ENCODE data around the gene NR6A1. TPM values are rescaled to one million over a fixed set of nuclear protein-coding genes. Genes with fewer than 3 reads are reported as not detected.

The NR6A1 gene
- total RNA-seq, 1 experiment from 2014 or later = 99.3 TPM

DNA sequence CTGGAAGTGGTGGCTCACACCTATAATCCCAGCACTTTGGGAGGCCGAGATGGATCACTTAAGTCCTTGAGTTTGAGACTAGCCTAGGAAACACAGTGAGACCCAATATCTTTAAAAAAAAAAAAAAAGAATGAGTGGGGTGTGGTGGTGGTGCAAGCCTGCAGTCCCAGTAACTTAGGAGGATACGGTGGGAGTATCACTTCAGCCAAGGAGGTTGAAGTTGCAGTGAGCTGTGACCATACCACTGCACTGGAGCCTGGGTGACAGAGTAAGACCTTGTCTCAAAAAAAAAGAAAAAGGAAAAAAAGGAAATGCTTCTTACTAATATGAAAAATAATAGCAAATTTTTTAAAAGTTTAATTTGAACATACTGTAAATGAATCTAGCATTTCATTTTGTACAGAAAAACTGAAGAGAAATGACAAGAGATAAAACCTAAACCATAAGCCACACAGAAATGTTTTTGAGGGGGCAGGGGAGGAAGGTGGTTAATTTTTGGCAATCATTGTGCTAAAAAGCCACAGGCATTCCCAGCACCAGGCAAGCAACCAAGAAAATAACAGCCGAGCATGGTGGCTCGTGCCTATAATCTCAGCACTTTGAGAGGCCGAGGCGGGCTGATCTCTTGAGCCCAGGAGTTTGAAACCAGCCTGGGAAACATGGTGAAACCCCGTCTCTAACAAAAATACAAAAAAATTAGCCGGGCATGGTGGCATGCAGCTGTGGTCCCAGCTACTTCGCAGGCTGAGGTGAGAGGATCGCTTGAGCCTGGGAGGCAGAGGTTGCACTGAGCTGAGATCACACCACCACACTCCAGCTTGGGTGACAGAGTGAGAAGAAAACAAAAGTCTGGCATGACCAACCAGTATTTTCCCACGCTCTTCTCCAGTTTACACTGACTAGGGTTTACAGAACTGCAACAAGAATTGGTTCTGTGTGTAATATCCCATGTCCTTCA, 149.5 kb downstream of the NR6A1 start:
- no peak overlapping the region for H4K5ac ChIP-seq (ENCODE audit: insufficient read length, low read depth, low read length)
- no peak overlapping the region for H3K4ac ChIP-seq (ENCODE audit: low read depth, low read length)
- H3K27me3 ChIP-seq (ENCODE audit: insufficient read depth, low read length) = no peaks in the 10 kb centered on the region
- no peak overlapping the region for H2BK120ac ChIP-seq (ENCODE audit: low read depth, low read length, poor library complexity, severe bottlenecking)
- no peaks in the 10 kb centered on the region for H4K20me1 ChIP-seq (ENCODE audit: control insufficient read depth, insufficient read depth, insufficient read length)
- Mint-ChIP-seq H3K36me3 (ENCODE audit: insufficient read depth in 1 of 3, low read depth in 3 of 3) (no peaks in the 10 kb centered on the region; a peak in 1 of 7 replicates), H3K4me1 (peaks cover 33 to 43% of the 10 kb centered on the region in 2 experiments), H3K4me3 (no peak overlapping the region), H3K27me3 (ENCODE audit: low read depth) (no peaks in the 10 kb centered on the region), H3K9me3 (no peaks in the 10 kb centered on the region), H3K27ac (peak overlapping the region in 2 of 3 experiments; percentile 30 to 70; a peak in 2 of 7 replicates)
- H3K79me1 ChIP-seq (ENCODE audit: insufficient read depth, low read depth, low read length, poor library complexity, severe bottlenecking) = no peaks in the 10 kb centered on the region
- H4K8ac ChIP-seq (replicated peaks; ENCODE audit: insufficient read length, low read depth, low read length) = no peak overlapping the region
- no peak overlapping the region for H3T11ph ChIP-seq (ENCODE audit: low read length)
- no peak overlapping the region for H2AK5ac ChIP-seq (ENCODE audit: insufficient read length, low read length)
- DNase-seq = no peak
- TF ChIP-seq, protein P1, sequence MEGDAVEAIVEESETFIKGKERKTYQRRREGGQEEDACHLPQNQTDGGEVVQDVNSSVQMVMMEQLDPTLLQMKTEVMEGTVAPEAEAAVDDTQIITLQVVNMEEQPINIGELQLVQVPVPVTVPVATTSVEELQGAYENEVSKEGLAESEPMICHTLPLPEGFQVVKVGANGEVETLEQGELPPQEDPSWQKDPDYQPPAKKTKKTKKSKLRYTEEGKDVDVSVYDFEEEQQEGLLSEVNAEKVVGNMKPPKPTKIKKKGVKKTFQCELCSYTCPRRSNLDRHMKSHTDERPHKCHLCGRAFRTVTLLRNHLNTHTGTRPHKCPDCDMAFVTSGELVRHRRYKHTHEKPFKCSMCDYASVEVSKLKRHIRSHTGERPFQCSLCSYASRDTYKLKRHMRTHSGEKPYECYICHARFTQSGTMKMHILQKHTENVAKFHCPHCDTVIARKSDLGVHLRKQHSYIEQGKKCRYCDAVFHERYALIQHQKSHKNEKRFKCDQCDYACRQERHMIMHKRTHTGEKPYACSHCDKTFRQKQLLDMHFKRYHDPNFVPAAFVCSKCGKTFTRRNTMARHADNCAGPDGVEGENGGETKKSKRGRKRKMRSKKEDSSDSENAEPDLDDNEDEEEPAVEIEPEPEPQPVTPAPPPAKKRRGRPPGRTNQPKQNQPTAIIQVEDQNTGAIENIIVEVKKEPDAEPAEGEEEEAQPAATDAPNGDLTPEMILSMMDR (conservative IDR thresholded peaks at IDR 0.05) = no peak
- no peak overlapping the region for H3K56ac ChIP-seq (ENCODE audit: insufficient read length, low read depth, low read length)
- no peak overlapping the region for H2AFZ ChIP-seq (ENCODE audit: low read length)
- no peaks in the 10 kb centered on the region for H3K9me3 ChIP-seq (ENCODE audit: control insufficient read depth, low read depth, low read length)
- no peak overlapping the region for H2BK5ac ChIP-seq (ENCODE audit: insufficient read length, low read length)
- H3K18ac ChIP-seq (ENCODE audit: insufficient read length, low read depth, low read length) = no peak overlapping the region
- H4K91ac ChIP-seq (ENCODE audit: insufficient read length, low read depth, low read length) = no peak overlapping the region
- H3K9ac ChIP-seq (ENCODE audit: extremely low read depth, insufficient read length, low read length) = no peak overlapping the region
- H2BK12ac ChIP-seq (ENCODE audit: insufficient read length, low read depth, low read length) = no peak overlapping the region
- no peak overlapping the region for H3K4me2 ChIP-seq (ENCODE audit: insufficient read depth, insufficient read length, low read length)
- no peak overlapping the region for H2BK20ac ChIP-seq (ENCODE audit: low read depth, low read length, poor library complexity, severe bottlenecking)
- no peak overlapping the region for H3K23ac ChIP-seq (ENCODE audit: insufficient read length, low read depth, low read length)
- H3K14ac ChIP-seq (ENCODE audit: insufficient read depth, low read length) = no peak overlapping the region
- peaks cover 2% of the 10 kb centered on the region; the same call in 1 of the 2 replicates for H3K79me2 ChIP-seq (ENCODE audit: insufficient read depth, low read length)
- no CpG with 5 or more reads among the region's 11 CpGs for WGBS (ENCODE audit: extremely low coverage, insufficient read length, low lambda C conversion rate)
- H3K4me1 ChIP-seq (ENCODE audit: insufficient read depth, low read length) = no peaks in the 10 kb centered on the region; the same call in 1 of the 2 replicates
- no peak overlapping the region for H3K27ac ChIP-seq (ENCODE audit: insufficient read length, low read depth, low read length)
- H2BK15ac ChIP-seq (ENCODE audit: low read depth, low read length) = no peak overlapping the region
- H3K23me2 ChIP-seq (ENCODE audit: insufficient read length, low read depth, low read length, poor library complexity, severe bottlenecking) = no peaks in the 10 kb centered on the region

All from H9 (cell line).